Neural progenitor cell (in vitro differentiated cells): ENCODE results near the gene C22orf23. TPM values are rescaled to one million over a fixed set of nuclear protein-coding genes. Genes with fewer than 3 reads are reported as not detected.

Experiments used
- DNase-seq: peaks from one replicate; pipeline ENCODE4 v3.0.0-alpha.2; 2016; ENCODE audit warnings: low spot score
- H2AFZ ChIP-seq: fragments of 200-600 bp; sonication (generic); replicated peaks from 2 replicates; pipeline ENCODE4 v1.6.1; 2016; ENCODE audit warnings: antibody characterized with exemption
- H3F3A ChIP-seq: fragments of 200-600 bp; sonication (generic); 2 replicates; pipeline ENCODE4 v1.6.1; 2016; ENCODE audit warnings: antibody characterized with exemption, low read depth
- H3K27ac ChIP-seq: fragments of 200-600 bp; sonication (generic); 2 replicates; pipeline ENCODE4 v1.5.1; 2016; ENCODE audit warnings: mild to moderate bottlenecking
- H3K27me3 ChIP-seq: fragments of 200-600 bp; sonication (generic); 2 replicates; pipeline ENCODE4 v1.6.1; 2016; ENCODE audit warnings: mild to moderate bottlenecking, moderate library complexity
- H3K36me3 ChIP-seq: fragments of 200-600 bp; sonication (generic); 2 replicates; pipeline ENCODE4 v1.5.1; 2016
- H3K4me1 ChIP-seq: fragments of 200-600 bp; sonication (generic); 2 replicates; pipeline ENCODE4 v1.6.1; 2016; ENCODE audit warnings: mixed run types
- H3K4me2 ChIP-seq: fragments of 200-600 bp; sonication (generic); 2 replicates; pipeline ENCODE4 v1.6.1; 2016
- H3K4me3 ChIP-seq: fragments of 200-600 bp; sonication (generic); 2 replicates; pipeline ENCODE4 v1.5.1; 2016
- H3K79me2 ChIP-seq: fragments of 200-600 bp; sonication (generic); 2 replicates; pipeline ENCODE4 v1.6.1; 2016; ENCODE audit warnings: low read depth
- H3K9ac ChIP-seq: fragments of 200-600 bp; sonication (generic); 2 replicates; pipeline ENCODE4 v1.6.1; 2016
- H3K9me3 ChIP-seq: fragments of 200-600 bp; sonication (generic); 2 replicates; pipeline ENCODE4 v1.5.1; 2016; ENCODE audit warnings: low read depth
- H4K20me1 ChIP-seq: fragments of 200-600 bp; sonication (generic); 2 replicates; pipeline ENCODE4 v1.6.1; 2016; ENCODE audit warnings: low read depth
- H3K27ac Mint-ChIP-seq: 3 replicates; pipeline ENCODE4 v1.8.0; 2021; ENCODE audit warnings: mixed read lengths
- H3K27me3 Mint-ChIP-seq: 2 replicates; pipeline ENCODE4 v1.8.0; 2022; ENCODE audit warnings: low read depth, mild to moderate bottlenecking, inconsistent platforms, moderate library complexity, mixed read lengths; ENCODE audit not compliant: insufficient read depth
- H3K36me3 Mint-ChIP-seq: 3 replicates; pipeline ENCODE4 v1.8.0; 2021; ENCODE audit warnings: mixed read lengths
- H3K4me1 Mint-ChIP-seq: 3 replicates; pipeline ENCODE4 v1.8.0; 2021; ENCODE audit warnings: mixed read lengths
- H3K4me3 Mint-ChIP-seq: 3 replicates; pipeline ENCODE4 v1.8.0; 2021; ENCODE audit warnings: mild to moderate bottlenecking, moderate library complexity, mixed read lengths
- H3K9me3 Mint-ChIP-seq: 3 replicates; pipeline ENCODE4 v1.8.0; 2020; ENCODE audit warnings: mixed read lengths
- CTCF ChIP-seq: fragments of 200-600 bp; sonication (generic); IDR thresholded peaks from 2 replicates; pipeline ENCODE4 v1.5.1; 2017; ENCODE audit warnings: antibody characterized with exemption, mild to moderate bottlenecking
- EZH2 ChIP-seq: fragments of 200-600 bp; sonication (generic); IDR thresholded peaks from 2 replicates; pipeline ENCODE4 v1.6.1; 2017; ENCODE audit warnings: antibody characterized with exemption, mild to moderate bottlenecking, moderate library complexity
- EZH2phosphoT487 ChIP-seq: fragments of 200-600 bp; sonication (generic); IDR thresholded peaks from 2 replicates; pipeline ENCODE4 v1.6.1; 2017; ENCODE audit warnings: antibody characterized with exemption
- total RNA-seq: library from RNA; depleted of rRNA; stranded (reverse); fragments of >200 nt; gene quantifications from 2 replicates; pipeline ENCODE4 v1.2.3, GENCODE V29; 2015; ENCODE audit warnings: low replicate concordance

C22orf23 gene
- total RNA-seq, 1 donor from 2014 or later: 0.26 TPM

- peaks cover 10% of the 10 kb centered on the region for H3K4me1 ChIP-seq
- no peaks in the 10 kb centered on the region for H3K36me3 ChIP-seq
- no peak overlapping the region for H2AFZ ChIP-seq
- Mint-ChIP-seq H3K4me1 (peaks cover 10% of the 10 kb centered on the region), H3K27me3 (peaks cover 8% of the 10 kb centered on the region), H3K9me3 (no peaks in the 10 kb centered on the region), H3K27ac (peak overlapping the region; percentile 62), H3K36me3 (no peaks in the 10 kb centered on the region), H3K4me3 (no peak overlapping the region)
- no peak for DNase-seq
- H3K4me2 ChIP-seq: no peak overlapping the region
- H3F3A ChIP-seq: no peaks in the 10 kb centered on the region
- no peaks in the 10 kb centered on the region for H3K9me3 ChIP-seq
- TF ChIP-seq EZH2phosphoT487 (no peak), CTCF (no peak), EZH2 (no peak)
- H4K20me1 ChIP-seq: no peaks in the 10 kb centered on the region
- H3K27me3 ChIP-seq: no peaks in the 10 kb centered on the region
- H3K4me3 ChIP-seq: no peak overlapping the region
- H3K27ac ChIP-seq: no peak overlapping the region
- H3K9ac ChIP-seq: no peak overlapping the region
- H3K79me2 ChIP-seq: no peaks in the 10 kb centered on the region
Measured at GRCh38 chr22:37998543-37998942, 45.1 kb upstream of the C22orf23 start.

- Mint-ChIP-seq H3K36me3 (no peaks in the 10 kb centered on the region), H3K4me1 (peaks cover 10% of the 10 kb centered on the region), H3K27me3 (peaks cover 6% of the 10 kb centered on the region), H3K4me3 (no peak overlapping the region), H3K27ac (peak overlapping the region; percentile 22), H3K9me3 (no peaks in the 10 kb centered on the region)
- Histone ChIP-seq H3K4me3 (no peak overlapping the region), H4K20me1 (no peaks in the 10 kb centered on the region), H3K9me3 (no peaks in the 10 kb centered on the region), H3K79me2 (no peaks in the 10 kb centered on the region), H3K27ac (no peak overlapping the region), H3K9ac (no peak overlapping the region), H3K4me2 (no peak overlapping the region), H2AFZ (no peak overlapping the region), H3K36me3 (no peaks in the 10 kb centered on the region), H3K4me1 (peaks cover 10% of the 10 kb centered on the region), H3F3A (no peaks in the 10 kb centered on the region), H3K27me3 (no peaks in the 10 kb centered on the region)
- TF ChIP-seq EZH2 (no peak), CTCF (no peak), EZH2phosphoT487 (no peak)
- no peak for DNase-seq
Measured at GRCh38 chr22:37996515-37997246, 43.3 kb upstream of the C22orf23 start.

- no peaks in the 10 kb centered on the region for H3K27me3 ChIP-seq
- H3K4me1 Mint-ChIP-seq: peaks cover 10% of the 10 kb centered on the region
Measured at GRCh38 chr22:37996079-37996478, 42.7 kb upstream of the C22orf23 start.

More at GRCh38 chr22:37996079-37996478, 42.7 kb upstream of the C22orf23 start:
- no peak for TF ChIP-seq CTCF
- no peak for TF ChIP-seq EZH2phosphoT487
- TF ChIP-seq EZH2: no peak
- H2AFZ ChIP-seq: no peak overlapping the region
- no peaks in the 10 kb centered on the region for H3F3A ChIP-seq
- H3K27ac Mint-ChIP-seq: no peak overlapping the region
- H3K4me3 Mint-ChIP-seq: no peak overlapping the region
- DNase-seq: no peak
- no peaks in the 10 kb centered on the region for H3K9me3 Mint-ChIP-seq
- H3K36me3 Mint-ChIP-seq: no peaks in the 10 kb centered on the region
- H4K20me1 ChIP-seq: no peaks in the 10 kb centered on the region
- H3K4me3 ChIP-seq: no peak overlapping the region
- H3K4me1 ChIP-seq: peaks cover 10% of the 10 kb centered on the region
- peaks cover 6% of the 10 kb centered on the region for H3K27me3 Mint-ChIP-seq
- no peak overlapping the region for H3K27ac ChIP-seq
- no peak overlapping the region for H3K9ac ChIP-seq
- no peaks in the 10 kb centered on the region for H3K79me2 ChIP-seq
- H3K4me2 ChIP-seq: no peak overlapping the region
- no peaks in the 10 kb centered on the region for H3K36me3 ChIP-seq
- H3K9me3 ChIP-seq: no peaks in the 10 kb centered on the region
